PC-3 (cell line): Measurements from ENCODE around the gene RTL10.

ENCODE experiments used
- CTCF ChIP-seq: fragments of 300-600 bp; sonication (generic); conservative IDR thresholded peaks from 2 replicates; pipeline ENCODE4 v1.5.1; 2017; ENCODE audit warnings: antibody characterized with exemption, low read depth, mild to moderate bottlenecking, low read length
- EZH2 ChIP-seq: fragments of 300-600 bp; sonication (generic); IDR thresholded peaks from one replicate; pipeline ENCODE4 v1.6.1; 2017; ENCODE audit warnings: antibody characterized with exemption, mild to moderate bottlenecking, low read length; ENCODE audit not compliant: unreplicated experiment
- EZH2phosphoT487 ChIP-seq: fragments of 300-600 bp; sonication (generic); IDR thresholded peaks from 2 replicates; pipeline ENCODE4 v1.6.1; 2018; ENCODE audit warnings: mild to moderate bottlenecking, antibody characterized with exemption, low read length, borderline replicate concordance

- TF ChIP-seq EZH2phosphoT487 (no peak), EZH2 (no peak), CTCF (no peak)
These were observed 30.8 kb downstream of the RTL10 start for GRCh38 chr22:19823902-19824211.
